Heart left ventricle (tissue), 13 donors: Measurements from ENCODE around the gene PTX4.

Experiments used
- POLR2A ChIP-seq, 2 donors: fragments of 450-650 bp; IDR thresholded peaks; one replicate each; pipeline ENCODE4 v1.6.1; 2017; ENCODE audit warnings: antibody characterized with exemption in 2 of 2, mild to moderate bottlenecking in 2 of 2, moderate library complexity in 2 of 2
- TF ChIP-seq, protein P1 (sequence below), 12 donors: fragments of 200-600 bp; sonication (generic) in 4 of 12; IDR thresholded peaks; one replicate each; pipeline versions ENCODE4 v1.5.0 to v1.8.0; 2018 to 2022; ENCODE audit warnings: antibody characterized with exemption in 12 of 12, mild to moderate bottlenecking in 5 of 12
- donor health status: ischemic (EF 13 %, LVEDD 7.1; RV severe dilation, severe dysfunction).
- donor health status: DM: no; HTN: yes; CAD: no.
- donor health status: DM: no; HTN: no; CAD: no.
- donor health status: ischemic (EF 25% LVEDD 6.9; RV normal size, moderate dysfunction).
- donor health status: ischemic (EF 25% LVEDD 5.7; RV mildly dilated, moderate dysfunction).
- donor health status: ischemic (EF 35%, LVEDD 5.7; RV mildly dilated, moderate dysfunction).
- donor health status: nonischemic (EF 11% LVEDD 7.7; RV severe dilation, severe dysfunction).
- donor health status: DM: yes; HTN: yes; CAD: no.
- donor health status: PGD.
- donor health status: ischemic (EF 29% LVEDD 5.4; RV normal size, mild dysfunction).
- donor health status: nonischemic (EF 23%, LVEDD 6.1; RV moderate dilation, normal function).

DNA sequence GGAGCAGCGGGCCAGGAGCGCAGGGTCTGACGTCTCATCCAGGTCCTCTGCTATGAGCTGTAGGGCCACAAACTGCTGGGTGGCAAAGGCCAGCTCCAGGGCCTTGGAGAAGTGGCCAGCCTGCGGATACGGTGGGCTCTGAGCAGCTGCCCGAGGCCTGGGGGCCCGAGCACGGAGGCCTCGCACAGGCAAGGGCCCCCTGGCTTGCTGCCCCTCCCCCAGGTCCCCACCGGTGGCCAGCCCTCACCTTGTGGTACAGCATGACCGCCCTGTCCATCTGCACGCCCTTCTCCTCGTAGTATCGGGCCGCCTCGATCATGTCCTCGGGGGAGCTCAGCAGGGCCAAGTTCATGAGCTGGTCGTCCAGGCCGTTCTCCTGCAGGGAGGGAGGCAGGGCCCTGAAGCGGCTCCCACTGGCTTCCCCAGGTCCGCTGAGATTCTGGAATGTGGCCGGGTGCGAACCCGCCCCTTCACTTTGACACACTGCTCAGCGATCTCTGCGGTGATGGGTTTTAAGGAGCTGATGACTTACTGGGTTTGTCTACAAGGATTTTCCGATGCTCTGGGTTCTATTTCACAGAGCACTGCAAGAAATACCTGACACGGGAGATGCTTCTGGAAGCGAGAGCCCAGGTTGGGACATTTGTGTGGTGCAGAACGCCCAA lies 35.0 kb upstream of the PTX4 start:
- TF ChIP-seq, protein P1, sequence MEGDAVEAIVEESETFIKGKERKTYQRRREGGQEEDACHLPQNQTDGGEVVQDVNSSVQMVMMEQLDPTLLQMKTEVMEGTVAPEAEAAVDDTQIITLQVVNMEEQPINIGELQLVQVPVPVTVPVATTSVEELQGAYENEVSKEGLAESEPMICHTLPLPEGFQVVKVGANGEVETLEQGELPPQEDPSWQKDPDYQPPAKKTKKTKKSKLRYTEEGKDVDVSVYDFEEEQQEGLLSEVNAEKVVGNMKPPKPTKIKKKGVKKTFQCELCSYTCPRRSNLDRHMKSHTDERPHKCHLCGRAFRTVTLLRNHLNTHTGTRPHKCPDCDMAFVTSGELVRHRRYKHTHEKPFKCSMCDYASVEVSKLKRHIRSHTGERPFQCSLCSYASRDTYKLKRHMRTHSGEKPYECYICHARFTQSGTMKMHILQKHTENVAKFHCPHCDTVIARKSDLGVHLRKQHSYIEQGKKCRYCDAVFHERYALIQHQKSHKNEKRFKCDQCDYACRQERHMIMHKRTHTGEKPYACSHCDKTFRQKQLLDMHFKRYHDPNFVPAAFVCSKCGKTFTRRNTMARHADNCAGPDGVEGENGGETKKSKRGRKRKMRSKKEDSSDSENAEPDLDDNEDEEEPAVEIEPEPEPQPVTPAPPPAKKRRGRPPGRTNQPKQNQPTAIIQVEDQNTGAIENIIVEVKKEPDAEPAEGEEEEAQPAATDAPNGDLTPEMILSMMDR (IDR thresholded peaks at IDR 0.05) = no peak
- no peak for TF ChIP-seq POLR2A (IDR thresholded peaks at IDR 0.05)
